NCI-H146 (cell line): ENCODE results near the gene CNTN1.

Experiments used
- DNase-seq: peaks from one replicate; lab custom pipeline; 2025; lab: John Stamatoyannopoulos, UW

CNTN1 gene

DNA sequence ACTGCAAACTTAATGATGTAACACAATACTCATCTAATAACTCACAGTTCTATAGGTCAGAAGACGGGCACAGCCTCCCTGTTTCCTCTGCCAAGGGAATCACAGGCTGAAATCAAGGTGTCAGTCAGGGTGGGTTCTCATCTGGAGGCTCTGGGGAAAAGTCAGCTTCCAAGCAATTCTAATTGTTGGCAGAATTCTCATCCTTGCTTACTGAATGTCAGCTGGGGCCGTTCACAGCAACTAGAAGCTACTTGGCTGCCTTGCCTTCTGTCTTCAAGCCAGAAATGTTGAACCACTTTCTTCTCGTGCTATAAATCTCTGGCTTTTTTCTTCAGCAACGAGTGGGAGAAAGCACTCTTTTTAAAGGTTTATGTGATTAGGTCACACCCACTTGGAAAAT, 415.8 kb downstream of the CNTN1 start:
- no peak for DNase-seq

DNA sequence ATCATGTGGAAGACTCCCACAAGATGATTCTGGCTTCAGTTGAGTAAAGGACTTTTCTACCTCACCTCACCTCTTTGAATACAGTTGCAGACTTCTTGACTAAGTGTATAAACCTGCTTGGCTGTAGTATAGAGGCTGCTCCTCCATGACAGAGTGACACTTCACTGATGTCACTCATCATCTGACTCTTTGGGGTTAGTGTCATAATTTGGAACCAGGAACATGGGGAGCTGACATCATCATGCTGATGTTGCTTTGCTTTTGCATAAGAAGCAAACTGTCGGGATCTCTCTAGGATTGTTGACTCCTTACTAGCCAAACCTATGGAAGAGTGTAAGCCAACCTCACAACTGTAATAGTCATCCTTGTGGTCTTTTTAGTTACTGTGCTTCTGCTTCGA, 420.7 kb downstream of the CNTN1 start:
- no peak for DNase-seq

DNA sequence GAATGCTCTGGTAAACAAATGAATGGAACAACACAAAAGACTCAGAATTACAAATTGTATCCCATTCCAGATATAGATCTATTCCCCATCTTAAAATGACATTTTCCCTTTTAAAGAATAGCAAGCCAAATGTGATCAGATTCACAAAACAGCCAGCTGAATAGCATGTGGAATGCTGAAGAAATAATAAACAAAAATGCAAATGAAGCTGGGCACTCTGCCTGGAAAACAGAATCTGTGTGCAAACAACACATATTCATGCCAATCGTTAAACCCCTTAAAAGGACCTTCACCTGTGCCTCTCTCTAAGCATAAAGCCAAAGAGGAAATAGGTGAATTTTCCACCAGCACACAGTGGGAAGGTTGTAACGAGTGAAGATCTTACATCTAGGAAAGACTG, 428.0 kb downstream of the CNTN1 start:
- no peak for DNase-seq

DNA sequence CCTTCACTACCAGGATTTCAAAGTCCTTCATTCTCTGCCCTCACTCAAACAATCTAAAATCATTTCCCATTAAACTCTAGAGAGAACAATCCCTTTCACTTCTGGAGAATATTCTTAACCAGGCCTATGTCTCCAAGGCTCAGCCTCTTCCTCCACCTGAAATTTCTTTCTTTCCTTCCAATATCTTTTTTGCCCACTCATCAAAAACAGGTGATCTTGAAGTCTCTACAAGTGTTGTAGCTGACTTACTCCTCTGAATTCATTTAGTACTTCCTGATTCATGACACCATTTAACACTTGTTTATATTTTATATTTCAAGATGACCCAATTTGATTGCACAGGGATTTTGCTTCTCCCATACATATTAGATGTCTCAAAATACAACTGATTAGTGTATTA, 429.1 kb downstream of the CNTN1 start:
- DNase-seq, result no peak
